Measurements from ENCODE around the gene TIMM44. TPM values are rescaled to one million over a fixed set of nuclear protein-coding genes. Genes with fewer than 3 reads are reported as not detected.

The TIMM44 gene
- total and polyA plus RNA-seq, 10 donors: 33.2 to 94.9 (median 64.7) TPM

- H3K27ac ChIP-seq: no peak overlapping the region
- TF ChIP-seq POLR2A (IDR thresholded peaks at IDR 0.05): no peak
- TF ChIP-seq, protein P1, sequence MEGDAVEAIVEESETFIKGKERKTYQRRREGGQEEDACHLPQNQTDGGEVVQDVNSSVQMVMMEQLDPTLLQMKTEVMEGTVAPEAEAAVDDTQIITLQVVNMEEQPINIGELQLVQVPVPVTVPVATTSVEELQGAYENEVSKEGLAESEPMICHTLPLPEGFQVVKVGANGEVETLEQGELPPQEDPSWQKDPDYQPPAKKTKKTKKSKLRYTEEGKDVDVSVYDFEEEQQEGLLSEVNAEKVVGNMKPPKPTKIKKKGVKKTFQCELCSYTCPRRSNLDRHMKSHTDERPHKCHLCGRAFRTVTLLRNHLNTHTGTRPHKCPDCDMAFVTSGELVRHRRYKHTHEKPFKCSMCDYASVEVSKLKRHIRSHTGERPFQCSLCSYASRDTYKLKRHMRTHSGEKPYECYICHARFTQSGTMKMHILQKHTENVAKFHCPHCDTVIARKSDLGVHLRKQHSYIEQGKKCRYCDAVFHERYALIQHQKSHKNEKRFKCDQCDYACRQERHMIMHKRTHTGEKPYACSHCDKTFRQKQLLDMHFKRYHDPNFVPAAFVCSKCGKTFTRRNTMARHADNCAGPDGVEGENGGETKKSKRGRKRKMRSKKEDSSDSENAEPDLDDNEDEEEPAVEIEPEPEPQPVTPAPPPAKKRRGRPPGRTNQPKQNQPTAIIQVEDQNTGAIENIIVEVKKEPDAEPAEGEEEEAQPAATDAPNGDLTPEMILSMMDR (IDR thresholded peaks at IDR 0.05 in 8 of 11, conservative IDR thresholded peaks at IDR 0.05 in 3 of 11): no peak
- no peak for TF ChIP-seq POLR2AphosphoS5 (IDR thresholded peaks at IDR 0.05)
- 30 to 39% (median 33%) methylated on average over 6 of the region's 6 CpGs for WGBS, 5 donors
- no peak overlapping the region for H3K4me3 ChIP-seq
- H3K36me3 ChIP-seq: peaks cover 5 to 68% (median 37%) of the 10 kb centered on the region in 6 donors
- no peaks in the 10 kb centered on the region for H3K9me3 ChIP-seq
- DNase-seq: no peak
- no peaks in the 10 kb centered on the region for H3K4me1 ChIP-seq
- no peaks in the 10 kb centered on the region for H3K27me3 ChIP-seq (replicated peaks in 1 of 7)
- intact Hi-C loops (cut with DNase I; ENCODE audit: low total_unique reads): no loop called here
Observed at GRCh38 chr19:7959211-7959610, 15.7 kb upstream of the TIMM44 start.

GRCh38 chr19:7955696-7956095 lies 12.2 kb upstream of the TIMM44 start:
- 82 to 93% (median 85%) methylated on average over 11 of the region's 11 CpGs for WGBS, 5 donors
- DNase-seq: no peak
- H3K27me3 ChIP-seq (replicated peaks in 1 of 7): no peaks in the 10 kb centered on the region
- no peak overlapping the region for H3K4me3 ChIP-seq
- H3K36me3 ChIP-seq: peaks cover 0 to 33% (median 8%) of the 10 kb centered on the region in 6 donors
- H3K9me3 ChIP-seq: no peaks in the 10 kb centered on the region
- TF ChIP-seq POLR2A (IDR thresholded peaks at IDR 0.05) (no peak), POLR2AphosphoS5 (IDR thresholded peaks at IDR 0.05) (peak in 1 of 3 donors; percentile 46)
- intact Hi-C loops (cut with DNase I; ENCODE audit: low total_unique reads): no loop called here
- peaks cover 0 to 16% (median 7%) of the 10 kb centered on the region in 6 donors for H3K4me1 ChIP-seq
- no peak overlapping the region for H3K27ac ChIP-seq

GRCh38 chr19:7953576-7953975 lies 10.1 kb upstream of the TIMM44 start:
- no peaks in the 10 kb centered on the region for H3K27me3 ChIP-seq (replicated peaks in 1 of 7)
- WGBS, 5 donors: 63 to 80% (median 75%) methylated on average over 7 of the region's 7 CpGs
- H3K36me3 ChIP-seq: peaks cover 0 to 18% (median 3%) of the 10 kb centered on the region in 6 donors
- H3K4me3 ChIP-seq: no peak overlapping the region
- no peak for DNase-seq
- TF ChIP-seq, protein P1 (IDR thresholded peaks at IDR 0.05 in 8 of 11, conservative IDR thresholded peaks at IDR 0.05 in 3 of 11): no peak
- no peak for TF ChIP-seq POLR2AphosphoS5 (IDR thresholded peaks at IDR 0.05)
- TF ChIP-seq POLR2A (IDR thresholded peaks at IDR 0.05): no peak
- H3K9me3 ChIP-seq: no peaks in the 10 kb centered on the region
- intact Hi-C loops (cut with DNase I; ENCODE audit: low total_unique reads): no loop called here
- H3K4me1 ChIP-seq: peaks cover 0 to 16% (median 7%) of the 10 kb centered on the region in 6 donors
- H3K27ac ChIP-seq: no peak overlapping the region

- intact Hi-C loops (cut with DNase I; ENCODE audit: low total_unique reads): no loop called here
- Histone ChIP-seq H3K4me1 (peaks cover 0 to 16% (median 7%) of the 10 kb centered on the region in 6 donors), H3K27ac (peak overlapping the region in 2 of 8 donors; percentile 28 to 41), H3K36me3 (peaks cover 0 to 12% (median 1%) of the 10 kb centered on the region in 6 donors), H3K27me3 (replicated peaks in 1 of 7) (no peaks in the 10 kb centered on the region), H3K9me3 (no peaks in the 10 kb centered on the region), H3K4me3 (no peak overlapping the region)
- WGBS, 5 donors: 3 to 18% (median 11%) methylated on average over 3 of the region's 3 CpGs
- TF ChIP-seq POLR2AphosphoS5 (IDR thresholded peaks at IDR 0.05): no peak
- TF ChIP-seq, protein P1 (IDR thresholded peaks at IDR 0.05 in 8 of 11, conservative IDR thresholded peaks at IDR 0.05 in 3 of 11): no peak
- TF ChIP-seq POLR2A (IDR thresholded peaks at IDR 0.05): no peak
- no peak for DNase-seq
Observed at GRCh38 chr19:7953060-7953459, 9.6 kb upstream of the TIMM44 start.
